ENCODE data around the gene FMNL3.

FMNL3 gene

DNA sequence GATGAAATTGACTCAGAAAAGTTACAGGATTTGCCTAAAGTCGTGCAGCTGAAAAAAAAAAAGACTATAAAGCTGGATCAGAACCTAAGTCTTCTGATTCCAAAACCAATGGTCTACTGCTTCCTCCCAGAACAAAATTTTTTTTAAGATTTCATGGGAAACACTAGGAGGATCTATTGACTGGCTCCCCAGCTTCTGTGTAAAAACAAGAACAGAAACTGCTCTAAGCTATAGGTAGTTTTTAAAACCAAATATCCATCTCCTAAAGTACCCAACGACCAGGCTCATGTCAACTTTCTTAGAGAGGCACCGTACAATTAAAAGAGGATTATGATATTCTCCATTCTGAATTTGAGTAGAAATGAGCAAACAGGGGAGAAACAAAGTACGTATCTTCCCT lies 9.4 kb downstream of the FMNL3 start:
- H3K4me3 ChIP-seq, result peak overlapping the region; percentile 58
- TF ChIP-seq, protein P1, sequence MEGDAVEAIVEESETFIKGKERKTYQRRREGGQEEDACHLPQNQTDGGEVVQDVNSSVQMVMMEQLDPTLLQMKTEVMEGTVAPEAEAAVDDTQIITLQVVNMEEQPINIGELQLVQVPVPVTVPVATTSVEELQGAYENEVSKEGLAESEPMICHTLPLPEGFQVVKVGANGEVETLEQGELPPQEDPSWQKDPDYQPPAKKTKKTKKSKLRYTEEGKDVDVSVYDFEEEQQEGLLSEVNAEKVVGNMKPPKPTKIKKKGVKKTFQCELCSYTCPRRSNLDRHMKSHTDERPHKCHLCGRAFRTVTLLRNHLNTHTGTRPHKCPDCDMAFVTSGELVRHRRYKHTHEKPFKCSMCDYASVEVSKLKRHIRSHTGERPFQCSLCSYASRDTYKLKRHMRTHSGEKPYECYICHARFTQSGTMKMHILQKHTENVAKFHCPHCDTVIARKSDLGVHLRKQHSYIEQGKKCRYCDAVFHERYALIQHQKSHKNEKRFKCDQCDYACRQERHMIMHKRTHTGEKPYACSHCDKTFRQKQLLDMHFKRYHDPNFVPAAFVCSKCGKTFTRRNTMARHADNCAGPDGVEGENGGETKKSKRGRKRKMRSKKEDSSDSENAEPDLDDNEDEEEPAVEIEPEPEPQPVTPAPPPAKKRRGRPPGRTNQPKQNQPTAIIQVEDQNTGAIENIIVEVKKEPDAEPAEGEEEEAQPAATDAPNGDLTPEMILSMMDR (IDR thresholded peaks at IDR 0.05), result no peak
- H3K27ac ChIP-seq, result peak overlapping the region; percentile 64 to 92
- DNase-seq (ENCODE audit: low spot score), result no peak

DNA sequence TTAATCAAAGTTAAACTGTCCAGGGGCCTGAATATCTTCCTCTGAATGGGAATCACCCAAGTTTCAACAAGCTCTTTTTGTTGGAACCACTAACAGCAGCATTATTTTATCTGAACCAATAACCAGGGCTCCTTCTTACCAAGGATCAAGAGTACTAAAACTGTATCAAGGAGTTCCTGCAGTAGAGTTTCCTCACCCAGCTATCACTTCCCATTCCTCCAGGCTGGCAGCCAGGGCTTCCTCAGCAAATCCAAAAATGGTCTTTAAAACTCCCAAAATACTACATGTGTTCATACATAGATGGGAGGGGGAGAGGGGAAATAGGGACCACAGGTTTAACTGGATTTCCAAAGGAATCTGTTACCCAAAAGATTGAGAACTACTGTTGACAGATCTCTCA lies 10.5 kb downstream of the FMNL3 start:
- peak overlapping the region in 1 of 2 donors; percentile 52 for H3K27ac ChIP-seq
- H3K4me3 ChIP-seq, result no peak overlapping the region
- TF ChIP-seq, protein P1 (IDR thresholded peaks at IDR 0.05), result no peak
- no peak for DNase-seq (ENCODE audit: low spot score)

DNA sequence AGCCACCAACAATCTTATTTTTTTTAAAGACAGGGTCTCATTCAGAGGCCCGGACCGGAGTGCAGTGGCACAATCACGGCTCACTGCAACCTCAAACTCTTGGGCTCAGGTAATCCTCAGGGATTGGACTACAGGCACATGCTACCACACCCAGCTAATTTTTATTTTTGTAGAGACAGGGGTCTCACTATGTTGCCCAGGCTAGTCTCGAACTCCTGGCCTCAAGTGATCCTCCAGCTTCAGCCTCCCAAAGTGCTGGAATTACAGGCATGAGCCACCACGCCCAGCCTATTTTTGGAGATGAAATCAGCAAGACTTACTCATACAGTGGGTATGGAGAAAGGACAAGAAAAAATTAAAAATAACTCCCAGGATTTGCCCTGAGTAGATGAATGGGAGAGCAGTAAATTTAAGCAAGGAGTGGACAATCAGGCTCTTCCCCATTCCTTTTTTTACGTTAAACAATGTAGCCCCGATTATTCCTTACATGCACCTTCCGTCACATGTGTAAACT lies 13.2 kb downstream of the FMNL3 start:
- no peak for DNase-seq (ENCODE audit: low spot score)
- TF ChIP-seq, protein P1 (IDR thresholded peaks at IDR 0.05), result no peak
- Histone ChIP-seq H3K27ac (peak overlapping the region in 1 of 2 donors; percentile 35), H3K4me3 (no peak overlapping the region)

DNA sequence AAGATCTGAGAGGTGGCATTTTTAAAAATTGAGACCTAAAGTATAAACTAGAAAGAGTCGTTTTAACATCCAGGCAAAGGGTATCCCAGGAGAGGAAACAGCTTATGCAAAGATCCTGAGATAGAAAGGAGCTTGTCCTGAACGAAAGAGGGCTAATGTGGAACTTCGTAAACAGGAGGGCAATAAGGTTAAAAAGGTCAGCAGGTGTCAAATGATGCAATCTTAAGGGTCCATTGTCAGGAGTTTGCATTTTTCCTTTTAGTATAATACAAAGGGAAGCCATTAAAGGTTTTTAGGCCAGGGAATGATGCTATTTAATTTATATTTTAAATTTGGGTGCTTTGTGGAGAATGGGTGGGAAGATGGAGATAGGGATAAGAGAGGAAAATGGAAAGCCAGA lies 14.4 kb downstream of the FMNL3 start:
- TF ChIP-seq, protein P1 (IDR thresholded peaks at IDR 0.05), result no peak
- H3K27ac ChIP-seq, result no peak overlapping the region
- no peak for DNase-seq (ENCODE audit: low spot score)
- no peak overlapping the region for H3K4me3 ChIP-seq

DNA sequence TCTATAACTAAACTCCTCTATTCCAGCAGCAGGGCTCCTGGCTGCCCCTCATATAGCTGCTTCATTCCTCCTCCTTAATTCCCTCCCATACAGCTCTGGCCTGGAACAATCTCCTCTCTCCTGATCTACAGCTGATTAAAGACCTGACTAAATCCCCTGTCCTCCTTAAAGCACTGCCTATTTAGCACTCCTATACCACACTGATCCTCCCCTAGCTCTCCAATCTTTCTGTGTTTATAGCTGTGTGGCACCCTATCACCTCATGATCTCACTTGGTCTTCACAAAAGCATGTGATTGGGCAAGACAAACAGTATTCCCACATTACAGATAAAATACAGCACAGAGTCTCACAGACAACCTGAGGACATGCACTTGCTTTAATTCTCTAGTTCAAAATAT lies 17.4 kb downstream of the FMNL3 start:
- H3K27ac ChIP-seq, result peak overlapping the region in 1 of 2 donors; percentile 30
- no peak for DNase-seq (ENCODE audit: low spot score)
- TF ChIP-seq, protein P1 (IDR thresholded peaks at IDR 0.05), result no peak
- no peak overlapping the region for H3K4me3 ChIP-seq

DNA sequence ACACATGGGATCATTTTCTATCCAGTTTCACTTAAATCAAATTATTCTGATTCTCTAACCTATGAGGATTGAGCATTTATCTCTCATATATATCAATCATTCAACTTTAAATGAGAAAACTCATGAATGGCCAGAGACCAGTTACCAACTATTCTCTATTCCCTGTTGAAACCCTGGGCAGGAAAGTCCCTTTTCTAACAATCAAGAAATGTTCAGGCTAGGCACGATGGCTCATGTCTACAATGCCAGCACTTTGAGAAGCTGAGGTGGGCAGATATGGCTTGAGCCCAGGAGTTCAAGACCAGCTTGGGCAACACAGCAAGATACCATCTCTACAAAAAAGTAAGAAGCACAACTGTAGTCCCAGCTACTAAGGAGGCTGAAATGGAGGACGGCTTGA lies 18.0 kb downstream of the FMNL3 start:
- H3K4me3 ChIP-seq, result no peak overlapping the region
- DNase-seq (ENCODE audit: low spot score), result no peak
- TF ChIP-seq, protein P1 (IDR thresholded peaks at IDR 0.05), result no peak
- H3K27ac ChIP-seq, result peak overlapping the region in 1 of 2 donors; percentile 30

DNA sequence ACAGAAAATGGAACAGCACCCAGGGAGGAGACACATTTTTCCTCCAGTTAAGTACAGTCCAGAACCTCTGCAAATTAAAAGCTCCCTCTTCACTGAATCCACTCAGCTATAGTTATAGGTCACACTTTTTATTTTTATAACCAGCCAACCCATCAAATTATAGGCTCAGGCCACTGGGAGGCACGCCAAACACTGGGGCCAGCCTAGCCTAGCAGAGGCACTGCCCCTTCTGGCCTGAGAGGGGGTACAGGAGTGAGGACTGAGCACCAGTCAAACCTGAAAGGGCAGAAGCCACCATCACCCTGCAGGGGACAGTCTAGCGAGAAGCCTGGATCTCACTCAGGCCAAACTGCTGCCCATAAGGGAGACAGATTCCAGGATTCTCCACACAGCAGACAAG lies 19.3 kb downstream of the FMNL3 start:
- DNase-seq (ENCODE audit: low spot score), result no peak
- Histone ChIP-seq H3K4me3 (no peak overlapping the region), H3K27ac (peak overlapping the region in 1 of 2 donors; percentile 11)
- TF ChIP-seq, protein P1 (IDR thresholded peaks at IDR 0.05), result no peak
